ENCODE data around the gene KCNC1. TPM values are rescaled to one million over a fixed set of nuclear protein-coding genes. Genes with fewer than 3 reads are reported as not detected.

Gene KCNC1
- total RNA-seq, 1 experiment from 2014 or later: 0.20 TPM

- ChIA-PET POLR2A (no interaction called here), CTCF (interaction anchor here (1.2 to 3.1 kb wide), 8 partner anchors 9 to 239 kb away, joined by 4 to 21 read pairs (median 7); no protein-coding TSS in a partner anchor)
- no peak for TF ChIP-seq ZNF425 (CRISPR knock-in tag; conservative IDR thresholded peaks at IDR 0.05)
- TF ChIP-seq, protein P1, sequence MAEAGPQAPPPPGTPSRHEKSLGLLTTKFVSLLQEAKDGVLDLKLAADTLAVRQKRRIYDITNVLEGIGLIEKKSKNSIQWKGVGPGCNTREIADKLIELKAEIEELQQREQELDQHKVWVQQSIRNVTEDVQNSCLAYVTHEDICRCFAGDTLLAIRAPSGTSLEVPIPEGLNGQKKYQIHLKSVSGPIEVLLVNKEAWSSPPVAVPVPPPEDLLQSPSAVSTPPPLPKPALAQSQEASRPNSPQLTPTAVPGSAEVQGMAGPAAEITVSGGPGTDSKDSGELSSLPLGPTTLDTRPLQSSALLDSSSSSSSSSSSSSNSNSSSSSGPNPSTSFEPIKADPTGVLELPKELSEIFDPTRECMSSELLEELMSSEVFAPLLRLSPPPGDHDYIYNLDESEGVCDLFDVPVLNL (CRISPR knock-in tag; IDR thresholded peaks at IDR 0.05; ENCODE audit: borderline replicate concordance, low read depth): no peak
- TF ChIP-seq, protein P2, sequence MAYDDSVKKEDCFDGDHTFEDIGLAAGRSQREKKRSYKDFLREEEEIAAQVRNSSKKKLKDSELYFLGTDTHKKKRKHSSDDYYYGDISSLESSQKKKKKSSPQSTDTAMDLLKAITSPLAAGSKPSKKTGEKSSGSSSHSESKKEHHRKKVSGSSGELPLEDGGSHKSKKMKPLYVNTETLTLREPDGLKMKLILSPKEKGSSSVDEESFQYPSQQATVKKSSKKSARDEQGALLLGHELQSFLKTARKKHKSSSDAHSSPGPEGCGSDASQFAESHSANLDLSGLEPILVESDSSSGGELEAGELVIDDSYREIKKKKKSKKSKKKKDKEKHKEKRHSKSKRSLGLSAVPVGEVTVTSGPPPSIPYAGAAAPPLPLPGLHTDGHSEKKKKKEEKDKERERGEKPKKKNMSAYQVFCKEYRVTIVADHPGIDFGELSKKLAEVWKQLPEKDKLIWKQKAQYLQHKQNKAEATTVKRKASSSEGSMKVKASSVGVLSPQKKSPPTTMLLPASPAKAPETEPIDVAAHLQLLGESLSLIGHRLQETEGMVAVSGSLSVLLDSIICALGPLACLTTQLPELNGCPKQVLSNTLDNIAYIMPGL (CRISPR knock-in tag; IDR thresholded peaks at IDR 0.05): no peak
- no peak for TF ChIP-seq ZNF423 (CRISPR knock-in tag; IDR thresholded peaks at IDR 0.05)
- no peak for TF ChIP-seq ZNF219 (CRISPR knock-in tag; IDR thresholded peaks at IDR 0.05; ENCODE audit: borderline replicate concordance)
- TF ChIP-seq, protein P3, sequence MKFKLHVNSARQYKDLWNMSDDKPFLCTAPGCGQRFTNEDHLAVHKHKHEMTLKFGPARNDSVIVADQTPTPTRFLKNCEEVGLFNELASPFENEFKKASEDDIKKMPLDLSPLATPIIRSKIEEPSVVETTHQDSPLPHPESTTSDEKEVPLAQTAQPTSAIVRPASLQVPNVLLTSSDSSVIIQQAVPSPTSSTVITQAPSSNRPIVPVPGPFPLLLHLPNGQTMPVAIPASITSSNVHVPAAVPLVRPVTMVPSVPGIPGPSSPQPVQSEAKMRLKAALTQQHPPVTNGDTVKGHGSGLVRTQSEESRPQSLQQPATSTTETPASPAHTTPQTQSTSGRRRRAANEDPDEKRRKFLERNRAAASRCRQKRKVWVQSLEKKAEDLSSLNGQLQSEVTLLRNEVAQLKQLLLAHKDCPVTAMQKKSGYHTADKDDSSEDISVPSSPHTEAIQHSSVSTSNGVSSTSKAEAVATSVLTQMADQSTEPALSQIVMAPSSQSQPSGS (CRISPR knock-in tag; IDR thresholded peaks at IDR 0.05; ENCODE audit: borderline replicate concordance, low read depth): no peak
- TF ChIP-seq, protein P4, sequence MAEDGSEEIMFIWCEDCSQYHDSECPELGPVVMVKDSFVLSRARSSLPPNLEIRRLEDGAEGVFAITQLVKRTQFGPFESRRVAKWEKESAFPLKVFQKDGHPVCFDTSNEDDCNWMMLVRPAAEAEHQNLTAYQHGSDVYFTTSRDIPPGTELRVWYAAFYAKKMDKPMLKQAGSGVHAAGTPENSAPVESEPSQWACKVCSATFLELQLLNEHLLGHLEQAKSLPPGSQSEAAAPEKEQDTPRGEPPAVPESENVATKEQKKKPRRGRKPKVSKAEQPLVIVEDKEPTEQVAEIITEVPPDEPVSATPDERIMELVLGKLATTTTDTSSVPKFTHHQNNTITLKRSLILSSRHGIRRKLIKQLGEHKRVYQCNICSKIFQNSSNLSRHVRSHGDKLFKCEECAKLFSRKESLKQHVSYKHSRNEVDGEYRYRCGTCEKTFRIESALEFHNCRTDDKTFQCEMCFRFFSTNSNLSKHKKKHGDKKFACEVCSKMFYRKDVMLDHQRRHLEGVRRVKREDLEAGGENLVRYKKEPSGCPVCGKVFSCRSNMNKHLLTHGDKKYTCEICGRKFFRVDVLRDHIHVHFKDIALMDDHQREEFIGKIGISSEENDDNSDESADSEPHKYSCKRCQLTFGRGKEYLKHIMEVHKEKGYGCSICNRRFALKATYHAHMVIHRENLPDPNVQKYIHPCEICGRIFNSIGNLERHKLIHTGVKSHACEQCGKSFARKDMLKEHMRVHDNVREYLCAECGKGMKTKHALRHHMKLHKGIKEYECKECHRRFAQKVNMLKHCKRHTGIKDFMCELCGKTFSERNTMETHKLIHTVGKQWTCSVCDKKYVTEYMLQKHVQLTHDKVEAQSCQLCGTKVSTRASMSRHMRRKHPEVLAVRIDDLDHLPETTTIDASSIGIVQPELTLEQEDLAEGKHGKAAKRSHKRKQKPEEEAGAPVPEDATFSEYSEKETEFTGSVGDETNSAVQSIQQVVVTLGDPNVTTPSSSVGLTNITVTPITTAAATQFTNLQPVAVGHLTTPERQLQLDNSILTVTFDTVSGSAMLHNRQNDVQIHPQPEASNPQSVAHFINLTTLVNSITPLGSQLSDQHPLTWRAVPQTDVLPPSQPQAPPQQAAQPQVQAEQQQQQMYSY (CRISPR knock-in tag; IDR thresholded peaks at IDR 0.05): no peak
- no peak for TF ChIP-seq RORB (CRISPR knock-in tag; IDR thresholded peaks at IDR 0.05)
- no peak for TF ChIP-seq ETV6 (CRISPR knock-in tag; IDR thresholded peaks at IDR 0.05)
- Mint-ChIP-seq H3K27ac (no peak overlapping the region), H3K4me3 (no peak overlapping the region), H3K9me3 (no peaks in the 10 kb centered on the region), H3K4me1 (peaks cover 8% of the 10 kb centered on the region), H3K36me3 (no peaks in the 10 kb centered on the region), H3K27me3 (ENCODE audit: low read depth) (peaks cover 2% of the 10 kb centered on the region; the same call in 1 of the 2 replicates)
- ATAC-seq (no peak), DNase-seq (ENCODE audit: low spot score) (no peak)
Observed at GRCh38 chr11:17739945-17740338, 5.4 kb downstream of the KCNC1 start.

DNA sequence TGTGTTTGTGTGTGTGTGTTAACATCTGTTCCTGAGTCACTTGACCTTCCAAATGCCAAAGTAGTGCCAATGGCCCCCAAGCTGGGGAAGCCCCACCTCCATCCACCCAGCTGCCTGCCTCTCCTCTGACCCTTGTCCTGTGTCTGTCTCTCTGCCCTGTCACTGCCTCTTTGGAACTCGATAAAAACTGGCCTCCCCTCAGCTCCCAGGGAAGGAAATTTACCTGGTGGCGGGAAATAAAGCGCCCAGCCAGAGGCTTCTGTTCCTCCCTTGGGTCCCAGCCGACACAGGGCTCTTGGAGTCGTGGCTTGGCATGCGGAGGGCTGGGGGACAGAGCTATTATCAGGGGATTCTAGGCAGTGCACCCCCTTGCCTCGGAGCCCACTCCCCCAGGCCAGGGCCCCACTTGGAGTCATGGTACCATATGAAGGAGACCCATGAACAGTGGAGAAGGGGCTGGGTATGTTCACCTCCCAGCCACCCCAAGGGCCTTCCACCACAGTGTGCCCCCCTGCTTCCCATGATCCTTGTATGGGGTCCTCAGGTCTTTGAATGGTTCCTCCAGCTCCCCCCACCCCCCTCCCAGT is 6.2 kb downstream of the KCNC1 start:
- ChIA-PET POLR2A (no interaction called here), CTCF (interaction anchor here (1.2 to 3.1 kb wide), 8 partner anchors 10 to 232 kb away, joined by 3 to 21 read pairs (median 9); no protein-coding TSS in a partner anchor)
- H3K36me3 Mint-ChIP-seq: no peaks in the 10 kb centered on the region
- H3K9me3 Mint-ChIP-seq: no peaks in the 10 kb centered on the region
- H3K4me1 Mint-ChIP-seq: peaks cover 8% of the 10 kb centered on the region
- DNase-seq (ENCODE audit: low spot score): no peak
- H3K4me3 Mint-ChIP-seq: no peak overlapping the region
- no peaks in the 10 kb centered on the region; the same call in 1 of the 2 replicates for H3K27me3 Mint-ChIP-seq (ENCODE audit: low read depth)
- ATAC-seq: no peak
- H3K27ac Mint-ChIP-seq: no peak overlapping the region
- TF ChIP-seq HMGA2 (CRISPR knock-in tag; IDR thresholded peaks at IDR 0.05): no peak
- TF ChIP-seq GABPB1 (CRISPR knock-in tag; IDR thresholded peaks at IDR 0.05): no peak
- TF ChIP-seq TEAD4 (CRISPR knock-in tag; IDR thresholded peaks at IDR 0.05): no peak
- TF ChIP-seq, protein P5, sequence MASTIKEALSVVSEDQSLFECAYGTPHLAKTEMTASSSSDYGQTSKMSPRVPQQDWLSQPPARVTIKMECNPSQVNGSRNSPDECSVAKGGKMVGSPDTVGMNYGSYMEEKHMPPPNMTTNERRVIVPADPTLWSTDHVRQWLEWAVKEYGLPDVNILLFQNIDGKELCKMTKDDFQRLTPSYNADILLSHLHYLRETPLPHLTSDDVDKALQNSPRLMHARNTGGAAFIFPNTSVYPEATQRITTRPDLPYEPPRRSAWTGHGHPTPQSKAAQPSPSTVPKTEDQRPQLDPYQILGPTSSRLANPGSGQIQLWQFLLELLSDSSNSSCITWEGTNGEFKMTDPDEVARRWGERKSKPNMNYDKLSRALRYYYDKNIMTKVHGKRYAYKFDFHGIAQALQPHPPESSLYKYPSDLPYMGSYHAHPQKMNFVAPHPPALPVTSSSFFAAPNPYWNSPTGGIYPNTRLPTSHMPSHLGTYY (CRISPR knock-in tag; IDR thresholded peaks at IDR 0.05): no peak
- no peak for TF ChIP-seq NFYB (CRISPR knock-in tag; conservative IDR thresholded peaks at IDR 0.05; ENCODE audit: low read depth)
- TF ChIP-seq USF2 (CRISPR knock-in tag; IDR thresholded peaks at IDR 0.05): no peak
- TF ChIP-seq ZBTB43 (CRISPR knock-in tag; IDR thresholded peaks at IDR 0.05): no peak
- TF ChIP-seq ZNF121 (CRISPR knock-in tag; IDR thresholded peaks at IDR 0.05): no peak
- TF ChIP-seq TCF7 (CRISPR knock-in tag; IDR thresholded peaks at IDR 0.05; ENCODE audit: low read depth): no peak
- TF ChIP-seq E2F5 (CRISPR knock-in tag; IDR thresholded peaks at IDR 0.05): no peak
- no peak for TF ChIP-seq SOX15 (CRISPR knock-in tag; IDR thresholded peaks at IDR 0.05)
